Cardiac fibroblast (primary cell): ENCODE data around the gene ADAT3.

Experiments used
- DNase-seq, 2 donors: peaks; one replicate each; pipeline versions ENCODE4 v3.0.0 to v3.0.0-alpha.2; 2010; ENCODE audit warnings: low read depth in 2 of 2
- H3K4me3 ChIP-seq, 2 donors: replicated peaks in 1 of 2; 1 replicate in 1 of 2; 2 replicates in 1 of 2; pipeline ENCODE4 v1.5.1; 2011; ENCODE audit warnings: low read depth in 2 of 2, low read length in 2 of 2, mild to moderate bottlenecking in 2 of 2, moderate library complexity in 1 of 2
- CTCF ChIP-seq: IDR thresholded peaks from one replicate; pipeline ENCODE4 v1.5.1; 2011; ENCODE audit warnings: low read depth, mild to moderate bottlenecking, low read length, inconsistent platforms

The ADAT3 gene

DNA sequence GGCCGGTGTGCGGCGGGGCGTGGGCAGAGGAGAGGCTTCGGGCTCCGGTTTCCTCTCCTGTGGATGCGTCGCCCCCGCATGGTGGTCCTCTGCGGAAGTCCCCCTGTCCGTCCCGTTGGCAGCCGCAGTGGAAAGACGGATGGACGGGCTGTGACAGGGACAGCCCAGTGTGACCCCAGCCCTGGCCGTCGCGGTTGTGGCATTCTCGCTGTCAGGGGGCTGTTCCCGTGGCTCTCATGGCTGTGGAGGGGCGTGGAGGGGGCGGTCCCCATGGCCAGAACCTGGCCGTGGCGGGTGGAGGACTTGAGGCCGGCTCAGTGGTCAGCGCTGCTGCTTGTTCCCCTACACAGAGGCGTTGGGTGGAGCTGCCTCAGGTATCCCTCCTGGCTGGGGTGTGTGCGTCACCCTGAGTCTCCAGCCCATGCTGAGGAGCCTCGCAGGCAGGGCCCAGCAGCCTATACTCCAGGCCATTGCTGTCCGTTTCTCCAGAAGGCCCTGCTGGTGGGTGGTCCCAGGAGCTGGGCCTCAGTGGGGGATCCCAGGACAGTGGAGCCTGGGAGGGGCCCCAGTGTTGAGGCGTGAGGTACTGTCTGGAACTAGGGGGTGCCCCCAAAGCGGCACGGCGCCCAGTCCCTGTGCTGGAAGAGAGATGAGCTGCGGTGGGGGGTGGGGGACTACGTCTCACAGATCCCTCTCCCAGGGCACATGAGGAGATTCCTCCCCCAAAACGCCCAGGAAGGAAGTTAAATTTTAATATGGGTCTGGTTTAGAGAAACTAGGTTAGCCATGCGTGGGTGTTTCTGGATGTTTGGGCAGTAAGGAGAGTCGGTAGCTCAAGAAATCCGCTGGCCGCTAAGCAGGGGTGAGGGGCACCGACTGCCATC is 56.0 kb downstream of the ADAT3 start:
- no peak for DNase-seq
- no peak for TF ChIP-seq CTCF
- no peak overlapping the region for H3K4me3 ChIP-seq

DNA sequence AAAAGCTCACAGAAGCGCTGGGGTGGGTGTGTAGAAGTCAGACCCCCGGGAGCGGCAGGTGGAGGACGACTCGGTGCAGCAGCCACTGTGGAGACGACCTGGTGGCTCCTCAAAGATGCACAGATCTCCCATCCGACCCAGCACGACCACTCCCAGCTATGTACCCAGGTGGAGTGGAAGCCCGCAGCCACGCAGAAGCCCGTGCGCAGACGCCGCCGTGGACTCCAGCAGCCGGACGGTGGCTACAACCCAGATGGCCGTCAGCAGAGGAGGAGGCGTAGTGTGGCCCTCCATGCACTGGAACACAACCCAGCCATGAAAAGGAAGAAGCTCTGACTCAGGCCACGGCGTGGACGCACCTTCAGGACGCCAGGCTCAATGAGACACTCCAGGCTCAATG is 57.5 kb downstream of the ADAT3 start:
- no peak for TF ChIP-seq CTCF
- DNase-seq: no peak
- no peak overlapping the region for H3K4me3 ChIP-seq
